Stomach (tissue), 9 donors: Measurements from ENCODE around the gene PLLP. TPM values are rescaled to one million over a fixed set of nuclear protein-coding genes. Genes with fewer than 3 reads are reported as not detected.
A peak's percentile ranks its signal among the peaks of the same experiment; 100 is the strongest.

Source experiments
- DNase-seq, 2 donors: peaks; one replicate each; pipeline versions ENCODE4 v3.0.0 to v3.0.0-alpha.2; 2013 to 2019
- H3K27ac ChIP-seq, 5 donors: fragments of 200-600 bp in 4 of 5; sonication (generic) in 4 of 5; one replicate each; pipeline ENCODE4 v1.5.1; 2013 to 2019; ENCODE audit warnings: mild to moderate bottlenecking in 1 of 5, moderate library complexity in 1 of 5
- H3K27me3 ChIP-seq, 3 donors: fragments of 200-600 bp; sonication (generic); one replicate each; pipeline ENCODE4 v1.5.1; 2017 to 2019; ENCODE audit warnings: mixed run types in 1 of 3
- H3K36me3 ChIP-seq, 4 donors: fragments of 200-600 bp; sonication (generic); 1 replicate in 3 of 4; 2 replicates in 1 of 4; pipeline ENCODE4 v1.5.1; 2016 to 2019
- H3K4me1 ChIP-seq, 4 donors: fragments of 200-600 bp; sonication (generic); one replicate each; pipeline ENCODE4 v1.5.1; 2016 to 2019
- H3K4me3 ChIP-seq, 4 donors: fragments of 200-600 bp; sonication (generic) in 3 of 4; one replicate each; pipeline ENCODE4 v1.5.1; 2016 to 2019; ENCODE audit warnings: mild to moderate bottlenecking in 1 of 4
- H3K9me3 ChIP-seq, 4 donors: fragments of 200-600 bp; sonication (generic); one replicate each; pipeline ENCODE4 v1.5.1; 2016 to 2019
- CTCF ChIP-seq, 7 experiments: fragments of 450-650 bp in 4 of 7; fragments of 200-600 bp in 3 of 7; sonication (generic) in 3 of 7; IDR thresholded peaks; one replicate each; pipeline ENCODE4 v1.5.1; 2016 to 2019; ENCODE audit warnings: antibody characterized with exemption in 7 of 7, control low read depth in 2 of 7, mild to moderate bottlenecking in 1 of 7
- EP300 ChIP-seq: sonication (generic); formaldehyde crosslinking; IDR thresholded peaks from one replicate; pipeline ENCODE4 v1.6.1; 2017; ENCODE audit warnings: antibody characterized with exemption
- POLR2A ChIP-seq, 4 donors: fragments of 450-650 bp; IDR thresholded peaks; one replicate each; pipeline ENCODE4 v1.6.1; 2016; ENCODE audit warnings: antibody characterized with exemption in 4 of 4, control low read depth in 2 of 4, mild to moderate bottlenecking in 1 of 4, moderate library complexity in 1 of 4
- POLR2AphosphoS5 ChIP-seq, 3 donors: sonication (generic); formaldehyde crosslinking; IDR thresholded peaks; one replicate each; pipeline ENCODE4 v1.6.1; 2016; ENCODE audit warnings: antibody characterized with exemption in 3 of 3
- WGBS, 5 donors: extraction: QIAGEN DNeasy Blood & Tissue Kit in 3 of 5; methylation state at CpG; one replicate each; pipeline versions ENCODE4 v1.1.5 to v1.1.7; 2013 to 2018; 5-methylcytosine and 5-hydroxymethylcytosine counted together
- intact Hi-C: fragments of 100-400 bp; cut with DNase I; formaldehyde crosslinking; loops from one replicate; pipeline ENCODE4 v1.15.1; 2023; ENCODE audit warnings: low total_unique reads
- polyA plus RNA-seq, 3 donors: library from polyadenylated mRNA; stranded (reverse); fragments of 200-250 nt; gene quantifications; one replicate each; pipeline ENCODE4 v1.2.3, GENCODE V29; 2013
- total RNA-seq, 5 donors: library from RNA; depleted of rRNA; stranded (reverse); fragments of >200 nt; gene quantifications; one replicate each; pipeline versions ENCODE4 v1.1.0 to v1.2.3, GENCODE V29; 2014 to 2016
- donor health status: healthy with polysubstance abuse.
- donor health status: Bipolar disorder and iron deficiency.
- donor health status: healthy.

PLLP gene
- total and polyA plus RNA-seq, 8 donors, result 27.4 to 190 (median 51.0) TPM

- Histone ChIP-seq H3K27ac (no peak overlapping the region), H3K9me3 (no peaks in the 10 kb centered on the region), H3K4me1 (peaks cover 14 to 27% (median 18%) of the 10 kb centered on the region in 4 donors), H3K27me3 (no peaks in the 10 kb centered on the region), H3K4me3 (no peak overlapping the region), H3K36me3 (no peaks in the 10 kb centered on the region)
- intact Hi-C loops, result loop anchor here (10.0 kb wide), 1 partner anchor 207 kb away; no protein-coding TSS in a partner anchor
- TF ChIP-seq POLR2A (IDR thresholded peaks at IDR 0.05), result no peak
- TF ChIP-seq POLR2AphosphoS5 (IDR thresholded peaks at IDR 0.05), result no peak
- TF ChIP-seq CTCF (IDR thresholded peaks at IDR 0.05), result no peak
- no peak for TF ChIP-seq EP300
- DNase-seq, result peak in 1 of 2 donors; percentile 17
- 67 to 74% (median 68%) methylated on average over 5 of the region's 5 CpGs for WGBS, 5 donors
Observed at GRCh38 chr16:57308041-57308440, 23.6 kb upstream of the PLLP start.

- DNase-seq, result peak in 1 of 2 donors; percentile 14
- Histone ChIP-seq H3K4me3 (no peak overlapping the region), H3K27me3 (no peaks in the 10 kb centered on the region), H3K27ac (no peak overlapping the region), H3K4me1 (peaks cover 14 to 28% (median 19%) of the 10 kb centered on the region in 4 donors), H3K9me3 (no peaks in the 10 kb centered on the region), H3K36me3 (no peaks in the 10 kb centered on the region)
- TF ChIP-seq CTCF (IDR thresholded peaks at IDR 0.05) (no peak), POLR2AphosphoS5 (IDR thresholded peaks at IDR 0.05) (no peak), POLR2A (IDR thresholded peaks at IDR 0.05) (no peak), EP300 (no peak)
- intact Hi-C loops, result loop anchor here (10.0 kb wide), 1 partner anchor 207 kb away; no protein-coding TSS in a partner anchor
- WGBS, 5 donors, result 69 to 85% (median 74%) methylated on average over 5 of the region's 5 CpGs
Observed at GRCh38 chr16:57307365-57307764, 22.9 kb upstream of the PLLP start.

GRCh38 chr16:57306676-57307341, 22.3 kb upstream of the PLLP start:
- no peaks in the 10 kb centered on the region for H3K9me3 ChIP-seq
- no peak overlapping the region for H3K27ac ChIP-seq
- intact Hi-C loops, result loop anchor here (10.0 kb wide), 1 partner anchor 208 kb away; no protein-coding TSS in a partner anchor
- H3K4me3 ChIP-seq, result no peak overlapping the region
- H3K4me1 ChIP-seq, result peaks cover 14 to 28% (median 19%) of the 10 kb centered on the region in 4 donors
- peak in 1 of 2 donors; percentile 17 for DNase-seq
- no peaks in the 10 kb centered on the region for H3K27me3 ChIP-seq
- 68 to 80% (median 76%) methylated on average over 14 of the region's 14 CpGs for WGBS, 5 donors
- TF ChIP-seq CTCF (IDR thresholded peaks at IDR 0.05), result no peak
- TF ChIP-seq POLR2A (IDR thresholded peaks at IDR 0.05), result no peak
- no peak for TF ChIP-seq EP300
- no peak for TF ChIP-seq POLR2AphosphoS5 (IDR thresholded peaks at IDR 0.05)
- no peaks in the 10 kb centered on the region for H3K36me3 ChIP-seq

- H3K4me3 ChIP-seq, result no peak overlapping the region
- H3K4me1 ChIP-seq, result peaks cover 19 to 37% (median 28%) of the 10 kb centered on the region in 4 donors
- DNase-seq, result peak in 1 of 2 donors; percentile 24
- H3K36me3 ChIP-seq, result no peaks in the 10 kb centered on the region
- TF ChIP-seq CTCF (IDR thresholded peaks at IDR 0.05) (no peak), POLR2AphosphoS5 (IDR thresholded peaks at IDR 0.05) (no peak), EP300 (no peak), POLR2A (IDR thresholded peaks at IDR 0.05) (no peak)
- peak overlapping the region in 4 of 5 donors; percentile 58 to 75 (median 72) for H3K27ac ChIP-seq
- intact Hi-C loops, result loop anchor here (10.0 kb wide), 1 partner anchor 210 kb away; no protein-coding TSS in a partner anchor
- no peaks in the 10 kb centered on the region for H3K27me3 ChIP-seq
- 49 to 73% (median 52%) methylated on average over 8 of the region's 8 CpGs for WGBS, 5 donors
- H3K9me3 ChIP-seq, result no peaks in the 10 kb centered on the region
Observed at GRCh38 chr16:57305159-57305811, 20.8 kb upstream of the PLLP start.
